Measurements from ENCODE around the gene GLRB.
"Not testable (repeated sequence)": the region's sequence is repeated elsewhere in the genome, so short reads cannot be mapped to it uniquely, and the experiment has no call there.

GLRB gene

GRCh38 chr4:157075811-157076577, at the start of gene GLRB:
Gene GLRB, plus strand, starts transcription at chr4:157076150. Its CDS starts 1,875 bp downstream, at chr4:157078025.
- no peak for DNase-seq

- DNase-seq, result no peak
Measured at GRCh38 chr4:157035471-157035870, 40.5 kb upstream of the GLRB start.

GRCh38 chr4:157040405-157040804, 35.5 kb upstream of the GLRB start:
- DNase-seq, result no peak

GRCh38 chr4:157043131-157043530, 32.8 kb upstream of the GLRB start:
- peak; percentile 39 for DNase-seq

GRCh38 chr4:157045507-157046127, 30.3 kb upstream of the GLRB start:
- peak; percentile 87 for DNase-seq

- DNase-seq, result no peak
Measured at GRCh38 chr4:157048248-157048647, 27.7 kb upstream of the GLRB start.

GRCh38 chr4:157050561-157050960, 25.4 kb upstream of the GLRB start:
- no peak for DNase-seq

GRCh38 chr4:157052429-157053040, 23.4 kb upstream of the GLRB start:
- no peak for DNase-seq

- no peak for DNase-seq
Measured at GRCh38 chr4:157057218-157057617, 18.7 kb upstream of the GLRB start.

- not testable (repeated sequence) for DNase-seq
Measured at GRCh38 chr4:157058899-157059298, 17.1 kb upstream of the GLRB start.

GRCh38 chr4:157072002-157072401, 3.9 kb upstream of the GLRB start:
- no peak for DNase-seq

- DNase-seq, result no peak
Measured at GRCh38 chr4:157075401-157075800, 549 bp upstream of the GLRB start.

GRCh38 chr4:157076578-157076947, 613 bp downstream of the GLRB start:
- DNase-seq, result no peak

- DNase-seq, result no peak
Measured at GRCh38 chr4:157079441-157079840, 3.5 kb downstream of the GLRB start.

GRCh38 chr4:157080605-157081004, 4.7 kb downstream of the GLRB start:
- DNase-seq, result no peak

GRCh38 chr4:157095716-157096115, 19.8 kb downstream of the GLRB start:
- no peak for DNase-seq

- DNase-seq, result no peak
Measured at GRCh38 chr4:157096439-157096838, 20.5 kb downstream of the GLRB start.

GRCh38 chr4:157099506-157099905, 23.6 kb downstream of the GLRB start:
- DNase-seq, result no peak

- no peak for DNase-seq
Measured at GRCh38 chr4:157104541-157104940, 28.6 kb downstream of the GLRB start.

- DNase-seq, result no peak
Measured at GRCh38 chr4:157114671-157115070, 38.7 kb downstream of the GLRB start.

GRCh38 chr4:157115613-157116335, 39.8 kb downstream of the GLRB start:
- peak; percentile 86 for DNase-seq

- no peak for DNase-seq
Measured at GRCh38 chr4:157121401-157121800, 45.5 kb downstream of the GLRB start.

- DNase-seq, result no peak
Measured at GRCh38 chr4:157127571-157127970, 51.6 kb downstream of the GLRB start.

GRCh38 chr4:157128395-157128794, 52.4 kb downstream of the GLRB start:
- peak; percentile 66 for DNase-seq

All from kidney glomerular epithelial cell (primary cell).